NCI-H187 (cell line): ENCODE results near the gene FERMT3.
A peak's percentile ranks its signal among the peaks of the same experiment; 100 is the strongest.

Source experiments
- DNase-seq, 2 experiments: peaks; one replicate each; lab custom pipeline; 2025; lab: John Stamatoyannopoulos, UW

FERMT3 gene

GRCh38 chr11:64264371-64264852, 57.9 kb downstream of the FERMT3 start:
- no peak for DNase-seq

GRCh38 chr11:64265176-64266160, 58.9 kb downstream of the FERMT3 start:
- DNase-seq = no peak

DNA sequence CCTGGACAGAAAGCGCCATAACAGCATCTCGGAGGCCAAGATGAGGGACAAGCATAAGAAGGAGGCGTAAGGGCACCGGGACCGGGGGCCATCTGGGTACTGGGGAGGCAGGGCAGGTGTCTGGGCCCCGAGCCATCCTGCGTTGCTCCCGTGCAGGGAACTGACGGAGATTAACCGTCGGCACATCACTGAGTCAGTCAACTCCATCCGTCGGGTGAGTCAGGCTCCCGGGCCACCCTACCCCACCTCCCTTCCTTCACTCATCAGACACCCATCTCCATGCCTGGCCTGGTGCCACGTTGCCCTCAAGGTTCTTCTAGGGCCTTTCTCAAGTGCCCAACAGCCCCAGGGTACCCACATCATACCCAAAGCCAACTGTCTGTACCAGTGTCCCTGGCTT, 59.8 kb downstream of the FERMT3 start:
- DNase-seq = no peak

- no peak for DNase-seq
These were observed 60.9 kb downstream of the FERMT3 start for GRCh38 chr11:64267207-64267945.

DNA sequence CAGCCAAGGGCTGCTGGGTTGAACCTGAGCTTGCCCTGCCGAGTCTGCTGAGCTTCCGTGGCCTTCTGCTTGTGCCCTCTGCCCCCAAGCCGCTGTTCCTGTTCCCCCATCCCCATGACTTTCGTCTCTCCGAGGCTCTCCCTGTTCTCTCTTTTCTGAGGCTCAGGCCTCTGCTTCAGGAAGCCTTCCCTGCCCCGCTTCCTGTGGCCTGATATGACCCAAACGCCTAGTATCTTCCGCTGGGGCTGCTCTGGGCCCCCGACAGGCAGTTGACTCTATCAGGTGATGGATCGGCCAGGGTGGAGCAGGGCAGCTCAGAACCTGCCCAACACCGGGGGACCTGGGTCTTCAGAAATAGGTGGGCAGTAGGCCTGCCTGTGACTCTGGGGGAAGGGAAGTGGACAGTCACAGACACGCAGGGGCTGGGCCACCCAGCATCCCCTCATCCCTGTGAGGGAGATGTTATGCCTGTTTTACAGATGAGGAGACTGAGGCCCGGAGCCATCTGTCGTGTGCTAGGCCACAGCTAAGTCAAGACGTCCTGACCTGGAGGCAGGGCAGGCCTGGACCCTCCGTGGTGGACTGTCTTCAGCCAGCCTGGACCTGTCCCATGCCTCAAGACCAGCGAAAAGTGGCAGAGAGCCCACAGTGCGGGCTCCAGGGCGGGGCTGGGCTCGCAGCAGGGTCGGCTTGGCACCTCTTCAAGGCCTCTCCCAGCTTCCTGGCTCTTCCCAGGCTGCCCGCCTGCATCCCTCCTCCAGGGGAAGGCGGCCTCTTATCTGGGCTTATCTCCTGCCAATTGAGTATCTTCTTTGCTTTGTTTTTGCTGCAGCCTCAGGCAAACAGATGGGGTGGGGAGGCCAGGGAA, 61.7 kb downstream of the FERMT3 start:
- DNase-seq = no peak

- DNase-seq = no peak
These were observed 62.5 kb downstream of the FERMT3 start for GRCh38 chr11:64268893-64269539.

- DNase-seq = peak; percentile 97 to 98
These were observed 63.2 kb downstream of the FERMT3 start for GRCh38 chr11:64269540-64270220.
